Suppressor macrophage (primary cell): Measurements from ENCODE around the gene STIL.
"Not testable (repeated sequence)": the region's sequence is repeated elsewhere in the genome, so short reads cannot be mapped to it uniquely, and the experiment has no call there.

ENCODE experiments used
- DNase-seq, 4 experiments: peaks; one replicate each; pipeline ENCODE4 v3.0.0-alpha.2; 2020 to 2022

Gene STIL

DNA sequence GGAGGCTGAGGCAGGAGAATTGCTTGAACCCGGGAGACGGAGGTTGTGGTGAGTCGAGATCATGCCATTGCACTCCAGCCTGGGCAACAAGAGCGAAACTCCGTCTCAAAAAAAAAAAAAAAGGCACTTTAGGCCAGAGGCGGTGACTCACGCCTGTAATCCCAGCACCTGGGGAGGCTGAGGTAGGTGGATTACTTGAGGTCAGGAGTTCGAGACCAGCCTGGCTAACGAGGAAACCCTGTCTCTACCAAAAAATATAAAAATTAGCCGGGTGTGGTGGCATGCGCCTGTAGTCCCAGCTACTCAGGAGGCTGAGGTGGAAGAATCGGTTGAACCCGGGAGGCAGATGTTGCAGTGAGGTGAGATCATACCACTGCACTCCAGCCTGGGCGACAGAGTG lies 6.0 kb upstream of the STIL start:
- not testable (repeated sequence) for DNase-seq

DNA sequence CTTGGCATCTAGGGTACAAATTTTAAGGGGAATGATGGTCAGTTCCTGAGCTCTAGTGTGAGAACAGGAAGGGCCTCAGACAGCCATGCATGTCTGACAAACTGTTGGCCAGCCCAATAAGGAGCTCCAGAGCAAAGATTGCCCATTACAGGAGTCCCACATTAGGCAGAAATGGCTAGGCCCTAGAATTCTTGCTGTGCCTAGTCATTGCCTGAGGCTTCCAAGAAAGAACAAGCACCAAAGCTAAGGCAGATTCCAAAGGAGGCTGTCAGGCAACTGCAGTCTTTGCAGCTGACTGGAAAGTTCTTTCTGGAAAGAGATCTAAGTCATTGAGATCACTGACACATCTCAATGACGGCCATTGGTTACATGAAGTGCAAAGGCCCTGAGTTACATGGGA lies 3.9 kb upstream of the STIL start:
- no peak for DNase-seq

DNA sequence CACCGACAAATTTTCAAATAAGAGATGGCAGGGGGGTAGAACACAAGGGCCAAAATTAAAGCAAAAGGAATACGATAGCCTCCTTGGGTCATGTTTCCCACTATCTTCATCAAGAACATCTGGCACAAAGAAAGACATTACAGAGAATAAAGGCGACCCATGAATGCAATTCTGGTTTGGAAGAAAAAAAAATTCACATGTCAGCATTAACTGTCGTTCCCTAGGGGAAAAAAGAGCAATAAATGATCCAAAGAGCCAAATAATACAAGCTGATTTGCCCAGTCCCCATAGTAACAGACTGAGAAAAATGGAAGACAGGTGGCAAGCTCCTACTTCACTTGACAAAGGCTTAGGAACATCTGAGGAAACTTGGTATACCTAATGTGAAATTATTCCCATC lies 4.5 kb downstream of the STIL start:
- no peak for DNase-seq

DNA sequence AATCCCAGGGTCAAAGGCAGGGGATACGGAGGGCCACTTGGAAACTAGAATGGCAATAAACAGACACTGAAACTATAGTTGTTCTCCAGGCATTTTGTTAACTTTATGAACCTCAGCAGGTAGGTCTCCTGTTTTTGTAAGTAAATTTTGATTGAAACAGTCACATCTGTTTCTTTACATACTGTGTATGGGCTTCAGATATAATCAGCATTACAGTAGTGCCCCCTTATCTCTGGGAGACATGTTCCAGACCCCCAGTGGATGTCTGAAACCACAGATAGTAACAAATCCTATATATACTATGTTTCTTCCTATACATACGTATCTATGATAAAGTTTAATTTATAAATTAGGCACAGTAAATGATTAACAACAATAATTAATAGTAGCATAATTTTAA lies 11.5 kb downstream of the STIL start:
- DNase-seq: no peak

DNA sequence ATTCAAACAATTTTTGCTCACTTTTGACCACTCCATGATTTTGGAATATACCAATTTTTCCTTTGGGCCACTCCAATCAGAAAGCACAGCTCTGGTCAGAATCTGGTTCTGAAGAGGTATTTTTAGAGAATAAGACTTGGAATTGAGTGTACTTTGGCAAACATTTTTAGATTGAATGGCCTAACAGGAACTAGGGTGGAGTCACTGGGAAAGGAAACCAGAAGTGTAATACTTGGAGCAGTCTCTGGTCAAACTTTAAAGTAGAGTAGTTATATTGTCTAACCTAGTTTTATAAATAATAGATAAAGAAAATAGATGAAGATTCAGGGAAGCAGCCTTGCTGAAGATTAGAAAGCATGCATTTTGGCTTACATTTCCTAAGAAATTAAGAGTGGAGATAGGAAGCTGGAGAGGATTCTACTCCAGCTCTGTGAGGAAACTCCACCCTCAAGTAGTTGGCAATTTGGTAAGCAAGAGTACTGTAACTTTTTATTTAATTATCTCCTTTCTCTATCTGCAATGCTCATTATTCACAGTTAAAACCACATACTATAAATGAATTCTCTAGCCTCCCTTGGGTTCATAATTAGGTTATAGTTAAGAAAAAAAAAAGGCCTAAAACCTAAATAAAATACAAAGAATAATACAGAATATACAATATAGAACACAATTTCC lies 15.8 kb downstream of the STIL start:
- DNase-seq: peak in 1 of 4 experiments; percentile 12

DNA sequence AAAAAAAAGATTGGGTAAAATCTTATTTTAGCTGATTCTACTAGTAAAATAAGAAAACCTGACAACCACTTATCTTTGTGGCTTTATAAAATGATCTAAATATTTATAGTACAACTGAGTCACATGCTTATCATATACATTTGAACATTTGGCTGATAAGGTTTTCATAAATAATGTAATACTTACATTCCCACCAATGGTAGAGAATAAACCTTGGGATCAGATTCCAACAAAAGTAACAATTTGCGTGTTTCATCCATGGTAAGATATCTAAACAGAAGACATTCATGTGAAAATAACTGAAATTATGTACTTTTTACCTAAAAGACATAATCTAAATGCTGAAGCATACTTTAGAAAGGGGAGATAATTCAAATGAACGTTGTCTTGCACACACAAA lies 18.4 kb downstream of the STIL start:
- no peak for DNase-seq

DNA sequence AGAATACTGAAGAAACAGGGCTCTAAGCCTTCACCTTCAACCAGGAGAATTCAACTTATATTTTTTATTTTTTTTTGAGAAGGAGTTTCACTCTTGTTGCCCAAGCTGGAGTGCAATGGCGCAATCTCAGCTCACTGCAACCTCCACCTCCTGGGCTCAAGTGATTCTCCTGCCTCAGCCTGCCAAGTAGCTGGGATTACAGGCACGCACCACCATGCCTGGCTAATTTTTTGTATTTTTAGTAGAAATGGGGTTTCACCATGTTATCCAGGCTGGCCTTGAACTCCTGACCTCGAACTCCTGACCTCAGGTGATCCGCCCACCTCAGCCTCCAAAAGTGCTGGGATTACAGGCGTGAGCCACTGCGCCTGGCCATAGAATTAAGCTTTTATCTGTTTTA lies 19.1 kb downstream of the STIL start:
- DNase-seq: not testable (repeated sequence)

DNA sequence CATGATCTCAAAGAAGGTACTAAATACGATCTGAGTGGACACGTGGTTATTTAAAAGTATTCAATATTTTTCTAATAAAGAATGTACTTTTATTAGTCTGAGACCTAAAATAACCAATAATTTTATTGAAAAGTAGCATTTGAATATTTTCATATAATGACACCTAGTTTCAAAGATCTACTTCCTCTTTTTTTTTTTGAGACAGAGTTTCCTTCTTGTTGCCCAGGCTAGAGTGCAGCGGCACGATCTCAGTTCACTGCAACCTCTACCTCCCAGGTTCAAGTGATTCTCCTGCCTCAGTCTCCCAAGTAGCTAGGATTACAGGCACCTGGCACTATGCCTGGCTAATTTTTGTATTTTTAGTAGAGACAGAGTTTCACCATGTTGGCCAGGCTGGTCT lies 25.8 kb downstream of the STIL start:
- DNase-seq: peak in 3 of 4 experiments; percentile 3 to 24 (median 14)

DNA sequence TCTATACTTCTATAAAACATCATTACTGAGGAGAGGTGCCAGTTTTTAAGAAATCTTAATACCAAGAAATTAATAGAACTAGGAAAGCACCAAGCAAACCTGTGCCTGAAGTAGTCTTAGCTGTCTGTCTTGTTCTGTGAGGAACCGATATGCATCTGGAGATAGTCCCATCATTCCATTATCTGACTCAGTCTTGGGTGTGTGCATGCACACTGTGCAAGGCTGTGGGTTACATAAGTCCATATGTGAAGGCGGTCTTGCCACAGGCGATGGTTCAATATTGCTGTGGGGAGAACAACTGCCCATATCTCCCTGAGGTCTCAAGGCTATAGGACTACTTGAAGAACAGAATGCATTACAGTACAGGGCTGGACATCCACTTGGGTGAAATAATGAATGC lies 33.8 kb downstream of the STIL start:
- no peak for DNase-seq

DNA sequence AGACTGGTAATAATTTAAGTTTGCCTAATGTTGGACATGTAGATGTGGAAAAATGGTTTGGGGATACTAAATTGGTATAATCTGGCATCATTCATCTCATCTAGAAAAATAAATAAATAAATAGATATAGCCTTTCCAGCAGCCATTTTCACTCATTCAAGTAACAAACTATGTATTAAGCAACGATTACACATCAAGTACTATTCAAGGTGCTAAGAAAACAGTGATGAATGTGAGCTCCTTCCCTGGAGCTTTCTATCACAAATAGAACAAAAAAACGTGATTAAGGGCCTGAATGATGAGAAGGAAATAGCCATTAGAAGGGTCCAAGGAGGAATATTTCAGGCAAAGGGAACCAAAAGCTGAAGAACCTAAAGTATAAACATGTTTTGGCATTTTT lies 37.1 kb downstream of the STIL start:
- no peak for DNase-seq

DNA sequence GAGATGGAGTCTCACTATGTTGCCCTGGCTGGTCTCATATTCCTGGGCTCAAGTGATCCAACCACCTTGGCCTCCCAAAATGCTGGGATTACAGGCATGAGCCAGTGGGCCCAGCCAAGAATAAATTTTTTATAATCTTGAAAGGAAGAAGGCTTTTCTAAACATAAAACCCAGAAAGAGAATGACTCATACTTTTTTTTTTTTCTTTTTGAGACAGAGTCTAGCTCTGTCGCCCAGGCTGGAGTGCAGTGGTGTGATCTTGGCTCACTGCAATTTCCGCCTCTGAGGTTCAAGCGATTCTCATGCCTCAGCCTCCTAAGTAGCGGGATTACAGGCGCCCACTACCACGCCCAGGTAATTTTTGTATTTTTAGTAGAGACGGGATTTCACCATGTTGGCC lies 38.1 kb downstream of the STIL start:
- not testable (repeated sequence) for DNase-seq

DNA sequence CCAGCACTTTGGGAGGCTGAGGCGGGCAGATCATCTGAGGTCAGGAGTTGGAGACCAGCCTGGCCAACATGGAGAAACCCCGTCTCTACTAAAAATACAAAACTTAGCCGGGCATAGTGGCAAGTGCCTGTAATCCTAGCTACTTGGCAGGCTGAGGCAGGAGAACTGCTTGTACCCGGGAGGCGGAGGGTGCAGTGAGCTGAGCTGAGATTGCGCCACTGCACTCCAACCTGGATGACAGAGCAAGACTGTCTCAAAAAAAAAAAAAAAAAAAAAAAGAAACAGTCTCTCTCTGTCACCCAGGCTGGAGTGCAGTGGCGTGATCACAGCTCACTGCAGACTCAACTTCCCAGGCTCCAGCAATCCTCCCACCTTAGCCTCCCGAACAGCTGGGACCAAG lies 48.4 kb downstream of the STIL start:
- DNase-seq: not testable (repeated sequence)

DNA sequence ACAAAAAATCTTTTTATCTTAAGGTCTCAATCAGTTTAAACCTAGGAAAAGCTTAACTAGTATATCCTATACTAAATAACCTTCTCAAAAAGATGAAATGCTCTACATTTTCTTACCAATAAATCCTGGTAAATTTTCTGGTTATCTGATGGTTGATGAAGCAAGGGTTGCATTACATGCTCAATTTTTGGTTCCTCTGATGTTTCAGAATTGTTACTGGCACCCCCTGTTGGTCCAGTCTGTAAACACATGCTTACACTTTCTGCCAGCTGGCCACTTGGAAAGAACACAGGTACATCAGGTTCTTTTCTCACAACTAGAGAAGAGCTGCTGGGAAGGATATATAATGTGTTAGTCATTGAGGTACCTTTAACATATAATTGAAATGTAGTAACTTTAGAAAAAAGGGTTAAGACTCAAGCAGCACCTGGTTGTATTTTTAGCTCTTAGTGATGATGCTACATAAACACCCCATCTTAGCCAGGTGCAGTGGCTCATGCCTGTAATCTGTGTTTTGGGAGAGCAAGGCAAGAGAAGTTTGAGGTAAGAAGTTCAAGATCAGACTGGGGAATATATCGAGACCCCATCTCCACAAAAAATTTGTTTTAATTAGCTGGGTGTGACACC lies 51.0 kb downstream of the STIL start:
- peak; percentile 66 to 78 (median 70) for DNase-seq

DNA sequence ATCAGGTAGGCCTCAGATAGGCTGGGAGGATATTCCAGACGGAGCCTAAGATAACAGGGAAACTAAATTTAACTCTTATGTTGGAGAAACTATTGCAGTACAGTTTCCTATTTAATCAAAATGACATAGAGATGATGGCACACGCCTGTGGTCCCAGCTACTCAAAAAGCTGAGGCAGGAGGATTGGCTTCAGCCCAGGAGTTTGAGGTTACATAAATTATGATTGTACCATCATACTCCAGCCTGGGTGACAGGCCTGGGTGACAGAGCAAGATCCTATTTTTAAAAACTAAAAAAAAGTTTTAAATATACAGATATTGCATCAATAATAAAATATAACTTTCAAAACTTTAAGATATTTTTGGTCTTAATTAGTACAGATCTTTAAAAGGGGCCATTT lies 56.7 kb downstream of the STIL start:
- DNase-seq: no peak

DNA sequence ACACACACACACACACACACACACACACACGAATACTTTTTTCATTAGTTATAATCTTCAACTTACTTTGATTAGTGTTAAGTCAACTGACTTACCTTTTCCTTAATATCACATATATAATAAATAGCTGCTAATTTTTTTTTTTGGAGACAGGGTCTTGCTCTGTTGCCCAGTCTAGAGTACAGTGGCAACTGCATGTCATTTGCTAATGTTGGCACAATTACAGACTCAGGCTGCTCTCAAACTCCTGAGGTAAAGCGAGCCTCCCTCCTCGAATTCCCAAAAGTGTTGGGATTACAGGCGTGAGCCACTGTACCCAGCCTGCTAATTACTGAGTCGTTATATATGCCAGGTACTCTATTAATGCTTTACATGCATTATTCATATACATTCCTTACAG lies 61.2 kb downstream of the STIL start:
- no peak for DNase-seq

DNA sequence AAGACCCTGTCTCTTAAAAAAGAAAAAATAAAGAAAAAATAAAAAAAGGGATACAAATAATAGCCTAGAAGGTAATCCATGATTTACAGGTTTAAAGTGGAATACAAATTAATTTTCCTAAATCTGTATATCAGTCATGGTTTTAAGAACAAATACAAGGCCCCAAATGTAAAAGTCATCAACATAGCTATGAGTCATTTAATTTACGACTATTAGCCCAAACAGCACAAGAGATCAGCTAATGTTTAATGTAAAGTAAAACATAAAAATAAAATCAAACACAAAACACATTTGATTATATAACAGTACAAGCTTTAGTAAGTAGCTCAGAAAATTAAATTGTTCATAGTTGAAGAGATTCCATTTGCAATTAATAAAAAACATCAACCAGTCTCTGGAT lies 61.6 kb downstream of the STIL start:
- DNase-seq: no peak

DNA sequence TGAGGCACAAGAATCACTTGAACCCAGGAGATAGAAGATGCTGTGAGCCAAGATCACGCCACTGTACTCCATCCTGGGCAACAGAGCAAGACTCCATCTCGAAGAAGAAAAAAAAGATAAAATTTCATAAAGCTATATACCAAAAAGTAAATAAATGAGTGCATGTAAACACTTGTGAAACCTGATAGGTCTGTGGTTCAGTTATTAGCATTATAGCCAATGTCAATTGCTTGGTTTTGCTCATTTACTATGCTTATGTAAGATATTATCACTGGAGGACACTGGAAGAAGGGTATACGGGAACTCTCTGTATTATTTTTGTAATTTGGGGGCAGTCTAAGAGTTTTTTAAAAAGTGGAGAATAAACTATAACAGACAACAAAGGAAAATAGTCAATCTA lies 64.2 kb downstream of the STIL start:
- DNase-seq: no peak

DNA sequence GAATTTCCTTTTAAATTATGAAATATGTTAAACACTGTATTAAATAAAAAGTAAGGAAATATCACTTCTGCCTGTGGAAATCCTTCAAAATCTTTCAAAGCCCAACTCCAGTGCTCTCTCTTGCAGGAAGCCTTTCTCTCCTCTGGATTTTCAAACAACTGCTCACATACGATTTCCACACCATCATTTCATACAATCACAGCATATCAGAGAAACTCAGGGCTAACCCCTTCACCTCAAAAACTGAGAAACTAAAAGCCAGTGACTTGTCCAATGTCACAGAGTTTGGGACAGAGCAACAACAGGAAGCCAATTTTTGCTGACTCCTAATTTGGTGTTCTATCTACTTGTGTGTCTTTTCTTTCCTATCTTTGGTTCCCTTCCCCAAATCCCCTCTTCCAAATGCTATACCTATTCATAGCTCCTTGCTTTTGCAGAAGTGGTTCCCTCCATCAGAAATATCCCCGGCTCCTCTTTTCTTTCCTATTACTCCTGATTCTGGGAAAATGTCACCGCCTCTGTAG lies 69.5 kb downstream of the STIL start:
- no peak for DNase-seq

DNA sequence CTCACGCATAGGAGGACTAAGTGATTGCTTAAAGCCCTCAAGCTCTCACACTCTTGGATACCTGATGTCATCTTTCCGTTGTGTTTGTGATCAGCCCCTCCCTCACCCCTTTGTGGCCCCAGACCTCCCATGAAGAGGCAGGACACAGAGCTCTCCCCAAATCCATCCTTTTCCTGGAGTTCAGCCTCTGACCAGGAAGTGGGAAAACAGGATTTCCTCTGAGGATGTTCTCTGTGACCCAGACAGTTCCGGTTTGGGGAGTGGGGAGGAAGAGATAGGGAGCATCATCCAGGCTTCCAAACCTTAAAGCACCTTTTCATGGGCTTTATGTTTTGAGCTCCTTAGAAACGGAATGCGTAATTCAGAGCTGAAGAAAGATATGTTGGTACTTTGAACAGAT lies 70.0 kb downstream of the STIL start:
- no peak for DNase-seq

DNA sequence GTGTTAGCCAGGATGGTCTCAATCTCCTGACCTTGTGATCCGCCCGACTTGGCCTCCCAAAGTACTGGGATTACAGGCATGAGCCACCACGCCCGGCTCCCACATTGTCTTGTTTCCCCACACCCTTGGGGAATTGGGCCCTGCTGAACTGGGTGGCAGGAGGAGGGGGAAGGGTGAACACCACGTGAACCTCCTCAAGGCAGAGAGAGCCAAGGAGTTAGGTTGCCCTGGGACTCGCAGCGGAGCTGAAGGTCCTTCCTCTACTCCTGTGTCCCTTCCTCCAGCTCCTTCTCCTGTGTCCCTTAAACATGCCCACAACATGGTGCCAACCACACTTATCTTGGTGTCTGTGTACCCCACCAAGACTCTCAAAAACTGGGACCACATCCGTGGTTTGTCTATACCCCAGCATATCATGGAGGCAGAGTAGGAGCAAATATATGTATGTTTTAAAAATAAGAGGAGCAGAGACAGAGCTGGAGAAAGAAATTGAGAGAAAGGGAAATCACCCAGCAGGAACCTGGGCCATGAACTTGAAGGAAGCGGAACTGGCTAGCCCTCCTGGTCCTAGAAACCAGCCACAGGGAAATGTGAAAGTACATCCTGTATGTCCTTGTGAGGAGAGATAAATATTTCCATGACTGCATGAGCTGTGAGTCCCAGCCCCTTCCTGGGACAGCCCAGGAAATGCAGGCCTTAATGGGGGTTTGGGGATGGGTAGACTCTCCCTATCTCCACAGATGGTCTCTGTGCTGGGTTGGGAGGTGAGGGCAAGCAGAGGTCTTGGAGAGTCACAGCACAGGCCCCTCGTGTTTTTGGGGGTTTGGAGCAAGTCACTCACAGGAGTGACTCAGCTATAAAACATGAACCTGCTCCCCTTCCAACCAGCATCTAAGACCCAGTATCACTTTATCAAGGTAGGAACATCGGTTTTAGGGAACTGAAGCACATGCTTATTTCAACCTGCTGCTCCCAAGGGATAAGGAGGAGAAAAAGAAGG lies 72.5 kb downstream of the STIL start:
- DNase-seq: no peak

DNA sequence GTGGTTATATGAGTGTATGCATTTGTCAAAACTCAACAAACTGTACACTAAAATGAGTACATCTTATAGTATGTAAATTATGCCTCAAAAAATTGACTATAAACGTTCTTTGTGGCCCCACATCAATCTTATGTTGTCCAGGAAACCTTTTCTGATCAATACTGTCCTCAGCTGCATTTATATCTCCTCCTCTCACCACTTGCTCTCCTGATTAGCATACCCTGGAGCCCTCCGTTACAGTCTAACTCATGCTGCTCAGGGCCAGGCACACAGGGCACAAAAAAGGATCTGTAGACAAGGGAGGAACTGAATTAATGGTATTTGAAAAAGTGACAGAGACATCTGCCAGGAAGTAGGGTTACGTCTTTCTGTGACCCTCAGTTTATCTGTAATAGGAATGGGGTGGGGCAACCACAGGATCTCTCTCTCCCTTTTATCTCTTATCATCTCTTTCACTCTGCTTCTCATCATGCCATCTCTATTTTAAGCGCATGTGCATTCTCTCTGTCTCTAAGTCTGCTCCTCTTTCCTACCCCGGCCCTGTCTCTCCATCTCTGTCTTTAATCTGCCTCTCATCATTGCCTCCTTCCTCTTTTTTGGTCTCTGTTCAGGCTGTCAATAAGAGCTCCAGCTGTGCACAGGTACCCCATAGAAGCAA lies 74.9 kb downstream of the STIL start:
- no peak for DNase-seq

DNA sequence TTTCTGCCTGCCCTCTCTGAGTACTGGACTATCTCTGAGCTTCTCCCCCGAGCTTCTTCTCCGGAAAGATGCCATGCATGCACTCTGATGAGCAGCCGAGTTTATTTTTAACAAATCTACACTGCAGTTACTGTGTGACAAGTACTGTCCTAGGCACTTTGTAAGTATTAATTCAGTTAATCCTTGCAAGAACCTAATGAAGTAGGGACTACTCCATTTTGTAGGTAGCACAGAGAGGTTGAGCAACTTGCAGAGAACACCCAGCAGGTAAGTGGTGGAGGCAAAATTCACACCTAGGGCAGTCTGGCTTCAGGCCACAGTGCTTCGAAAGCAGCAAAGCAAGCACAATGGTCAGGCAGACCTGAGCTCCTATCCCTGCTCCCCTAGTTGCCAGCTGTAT lies 78.1 kb downstream of the STIL start:
- DNase-seq: no peak

DNA sequence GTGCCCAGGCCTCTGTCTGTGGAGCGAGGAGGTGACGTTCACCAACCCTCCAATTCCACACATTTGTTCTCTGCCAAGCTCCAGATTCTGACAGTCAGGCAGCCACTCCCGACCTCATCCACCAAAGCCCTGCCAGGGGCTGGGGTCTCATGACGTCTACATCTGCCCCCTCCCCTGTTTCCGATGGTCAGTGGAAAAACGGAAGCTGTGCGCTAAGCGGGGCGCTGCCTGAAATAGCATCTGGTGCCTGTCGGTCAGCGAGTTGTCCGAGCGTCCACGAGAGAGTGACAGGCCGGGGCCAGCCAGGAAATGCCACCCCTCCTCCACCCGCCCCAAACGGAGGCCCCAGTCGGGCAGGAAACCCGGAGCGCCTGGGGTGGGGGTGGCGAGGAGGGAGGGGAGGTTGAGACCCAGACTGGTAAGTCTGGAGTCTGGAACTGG lies 78.7 kb downstream of the STIL start:
- peak in 3 of 4 experiments; percentile 30 to 47 (median 40) for DNase-seq
